Endodermal cell (in vitro differentiated cells): ENCODE results near the gene KLHL17. TPM values are rescaled to one million over a fixed set of nuclear protein-coding genes. Genes with fewer than 3 reads are reported as not detected.
"Not testable (repeated sequence)": the region's sequence is repeated elsewhere in the genome, so short reads cannot be mapped to it uniquely, and the experiment has no call there.

Source experiments
- DNase-seq: peaks from one replicate; pipeline ENCODE4 v3.0.0-alpha.2; 2017
- H3K27ac ChIP-seq: 2 replicates; pipeline ENCODE4 v1.5.1; 2013; ENCODE audit warnings: mild to moderate bottlenecking, low read depth, low read length, moderate library complexity
- H3K27me3 ChIP-seq: 2 replicates; pipeline ENCODE4 v1.6.1; 2013; ENCODE audit warnings: mild to moderate bottlenecking, low read length, moderate library complexity; ENCODE audit not compliant: insufficient read depth, control insufficient read depth, poor library complexity, severe bottlenecking
- H3K36me3 ChIP-seq: 2 replicates; pipeline ENCODE4 v1.7.0; 2013; ENCODE audit warnings: mild to moderate bottlenecking, low read length, moderate library complexity; ENCODE audit not compliant: control insufficient read depth, insufficient read depth
- H3K4me1 ChIP-seq: one replicate; pipeline ENCODE4 v1.7.0; 2013; ENCODE audit warnings: low read length; ENCODE audit not compliant: control insufficient read depth, insufficient read depth
- H3K4me3 ChIP-seq: 2 replicates; pipeline ENCODE4 v1.5.1; 2013; ENCODE audit warnings: mild to moderate bottlenecking, low read length, moderate library complexity
- H3K9ac ChIP-seq: 2 replicates; pipeline ENCODE4 v1.6.1; 2013; ENCODE audit warnings: mild to moderate bottlenecking, low read length, moderate library complexity; ENCODE audit not compliant: poor library complexity, severe bottlenecking; ENCODE audit errors: extremely low read depth
- H3K9me3 ChIP-seq: 2 replicates; pipeline ENCODE4 v1.6.1; 2013; ENCODE audit warnings: mild to moderate bottlenecking, low read length, moderate library complexity; ENCODE audit not compliant: control insufficient read depth
- H3K27ac Mint-ChIP-seq: 2 replicates; pipeline ENCODE4 v1.8.0; 2020; ENCODE audit warnings: mixed read lengths
- H3K27me3 Mint-ChIP-seq: 2 replicates; pipeline ENCODE4 v1.8.0; 2021; ENCODE audit warnings: mild to moderate bottlenecking, mixed read lengths; ENCODE audit not compliant: insufficient read depth
- H3K36me3 Mint-ChIP-seq: 2 replicates; pipeline ENCODE4 v1.8.0; 2020; ENCODE audit warnings: low read depth, mixed read lengths
- H3K4me1 Mint-ChIP-seq: 2 replicates; pipeline ENCODE4 v1.8.0; 2020; ENCODE audit warnings: mixed read lengths
- H3K4me3 Mint-ChIP-seq: 2 replicates; pipeline ENCODE4 v1.8.0; 2020; ENCODE audit warnings: mild to moderate bottlenecking, moderate library complexity, mixed read lengths
- H3K9me3 Mint-ChIP-seq: 2 replicates; pipeline ENCODE4 v1.8.0; 2020; ENCODE audit warnings: mild to moderate bottlenecking, mixed read lengths
- WGBS, 2 experiments: methylation state at CpG; one replicate each; pipeline versions ENCODE4 v1.1.5 to v1.1.7; 2013; ENCODE audit warnings: missing lambda C conversion rate in 2 of 2, mixed read lengths in 1 of 2; ENCODE audit not compliant: insufficient coverage in 1 of 2, insufficient read length in 1 of 2; 5-methylcytosine and 5-hydroxymethylcytosine counted together
- total RNA-seq, 2 donors: library from RNA; stranded (reverse); fragmentation: NEBNext Ultra II Directional in 1 of 2; extraction: Animal tissue kit (Norgen Biotek cat#: 25700) in 1 of 2; gene quantifications; 2 replicates in 1 of 2; 3 replicates in 1 of 2; pipeline ENCODE4 v1.2.1, GENCODE V29; 2021
- TF ChIP-seq, protein P1 (sequence below): fragments of 200-600 bp; sonication (generic); conservative IDR thresholded peaks from 2 replicates; pipeline ENCODE4 v1.5.0; 2021; ENCODE audit warnings: antibody characterized with exemption, mild to moderate bottlenecking

KLHL17 gene
- total RNA-seq, 2 donors from 2014 or later, result 49.2 to 58.2 TPM

DNA sequence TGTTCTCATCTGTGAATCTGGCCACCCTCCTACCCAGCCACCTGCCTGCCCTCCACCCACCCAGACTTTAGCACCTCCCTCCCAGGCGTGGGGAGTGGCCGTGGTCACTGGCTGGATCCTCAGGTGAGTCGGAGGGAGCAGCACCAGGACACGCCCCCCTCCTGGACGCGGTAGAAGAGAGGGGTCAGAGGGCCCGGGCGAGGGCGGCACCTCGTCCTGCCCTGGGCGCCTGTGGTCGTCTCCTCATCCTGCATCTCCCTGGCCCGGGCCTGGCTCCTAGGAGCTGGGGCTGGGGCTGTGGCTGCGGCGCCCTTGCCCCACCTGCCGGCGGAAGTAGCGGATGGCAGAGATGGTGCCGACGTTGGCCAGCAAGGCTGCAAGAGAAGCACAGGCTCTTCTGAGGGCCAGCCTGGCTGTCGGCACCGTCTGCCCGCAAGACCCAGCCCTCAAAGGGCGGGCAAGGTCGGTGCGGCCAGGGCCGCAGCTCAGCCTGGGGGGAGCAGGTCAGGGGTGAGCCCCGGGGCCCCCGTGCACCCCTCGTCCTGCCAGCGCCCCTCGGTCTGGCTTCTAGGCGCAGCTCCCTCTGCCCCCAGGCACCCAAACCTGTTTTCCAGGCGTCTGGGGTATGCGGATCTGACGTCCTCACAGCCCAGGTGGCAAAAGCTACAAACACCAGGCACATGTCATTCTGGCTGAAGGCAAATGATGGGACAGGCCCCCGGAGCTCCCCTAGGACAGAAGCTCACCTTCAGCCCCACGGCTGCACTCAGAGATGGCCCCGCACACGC, 15.7 kb downstream of the KLHL17 start:
- Histone ChIP-seq H3K27me3 (peaks cover 17% of the 10 kb centered on the region), H3K27ac (no peak overlapping the region)
- H3K27ac Mint-ChIP-seq, result no peak overlapping the region

DNA sequence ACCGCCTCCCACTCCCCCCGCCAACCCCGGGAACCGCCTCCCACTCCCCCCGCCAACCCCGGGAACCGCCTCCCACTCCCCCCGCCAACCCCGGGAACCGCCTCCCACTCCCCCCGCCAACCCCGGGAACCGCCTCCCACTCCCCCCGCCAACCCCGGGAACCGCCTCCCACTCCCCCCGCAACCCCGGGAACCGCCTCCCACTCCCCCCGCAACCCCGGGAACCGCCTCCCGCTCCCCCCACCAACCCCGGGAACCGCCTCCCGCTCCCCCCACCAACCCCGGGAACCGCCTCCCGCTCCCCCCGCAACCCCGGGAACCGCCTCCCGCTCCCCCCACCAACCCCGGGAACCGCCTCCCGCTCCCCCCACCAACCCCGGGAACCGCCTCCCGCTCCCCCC, 16.4 kb downstream of the KLHL17 start:
- peaks cover 26% of the 10 kb centered on the region for H3K27me3 Mint-ChIP-seq
- H3K9ac ChIP-seq, H3K9me3 ChIP-seq, H3K4me3 ChIP-seq, H3K4me3 Mint-ChIP-seq, H3K9me3 Mint-ChIP-seq, H3K27ac Mint-ChIP-seq, H3K27ac ChIP-seq, DNase-seq, H3K4me1 ChIP-seq, H3K4me1 Mint-ChIP-seq, H3K36me3 Mint-ChIP-seq, H3K36me3 ChIP-seq: not testable (repeated sequence)
- WGBS, 2 experiments, result no CpG with 5 or more reads among the region's 39 CpGs
- H3K27me3 ChIP-seq, result peaks cover 17% of the 10 kb centered on the region

More for the DNA sequence above, 15.7 kb downstream of the KLHL17 start:
- H3K9me3 Mint-ChIP-seq, result peaks cover 5% of the 10 kb centered on the region
- no peaks in the 10 kb centered on the region for H3K4me1 Mint-ChIP-seq
- Histone ChIP-seq H3K4me3 (no peak overlapping the region), H3K4me1 (no peaks in the 10 kb centered on the region), H3K36me3 (no peaks in the 10 kb centered on the region), H3K9ac (no peak overlapping the region), H3K9me3 (no peaks in the 10 kb centered on the region)
- H3K27me3 Mint-ChIP-seq, result peaks cover 23% of the 10 kb centered on the region
- DNase-seq, result peak; percentile 96
- WGBS, 2 experiments, result 13 to 31% methylated on average over 11 to 39 of the region's 40 CpGs
- H3K36me3 Mint-ChIP-seq, result peaks cover 3% of the 10 kb centered on the region
- H3K4me3 Mint-ChIP-seq, result no peak overlapping the region
- TF ChIP-seq, protein P1, sequence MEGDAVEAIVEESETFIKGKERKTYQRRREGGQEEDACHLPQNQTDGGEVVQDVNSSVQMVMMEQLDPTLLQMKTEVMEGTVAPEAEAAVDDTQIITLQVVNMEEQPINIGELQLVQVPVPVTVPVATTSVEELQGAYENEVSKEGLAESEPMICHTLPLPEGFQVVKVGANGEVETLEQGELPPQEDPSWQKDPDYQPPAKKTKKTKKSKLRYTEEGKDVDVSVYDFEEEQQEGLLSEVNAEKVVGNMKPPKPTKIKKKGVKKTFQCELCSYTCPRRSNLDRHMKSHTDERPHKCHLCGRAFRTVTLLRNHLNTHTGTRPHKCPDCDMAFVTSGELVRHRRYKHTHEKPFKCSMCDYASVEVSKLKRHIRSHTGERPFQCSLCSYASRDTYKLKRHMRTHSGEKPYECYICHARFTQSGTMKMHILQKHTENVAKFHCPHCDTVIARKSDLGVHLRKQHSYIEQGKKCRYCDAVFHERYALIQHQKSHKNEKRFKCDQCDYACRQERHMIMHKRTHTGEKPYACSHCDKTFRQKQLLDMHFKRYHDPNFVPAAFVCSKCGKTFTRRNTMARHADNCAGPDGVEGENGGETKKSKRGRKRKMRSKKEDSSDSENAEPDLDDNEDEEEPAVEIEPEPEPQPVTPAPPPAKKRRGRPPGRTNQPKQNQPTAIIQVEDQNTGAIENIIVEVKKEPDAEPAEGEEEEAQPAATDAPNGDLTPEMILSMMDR, result peak; percentile 80

DNA sequence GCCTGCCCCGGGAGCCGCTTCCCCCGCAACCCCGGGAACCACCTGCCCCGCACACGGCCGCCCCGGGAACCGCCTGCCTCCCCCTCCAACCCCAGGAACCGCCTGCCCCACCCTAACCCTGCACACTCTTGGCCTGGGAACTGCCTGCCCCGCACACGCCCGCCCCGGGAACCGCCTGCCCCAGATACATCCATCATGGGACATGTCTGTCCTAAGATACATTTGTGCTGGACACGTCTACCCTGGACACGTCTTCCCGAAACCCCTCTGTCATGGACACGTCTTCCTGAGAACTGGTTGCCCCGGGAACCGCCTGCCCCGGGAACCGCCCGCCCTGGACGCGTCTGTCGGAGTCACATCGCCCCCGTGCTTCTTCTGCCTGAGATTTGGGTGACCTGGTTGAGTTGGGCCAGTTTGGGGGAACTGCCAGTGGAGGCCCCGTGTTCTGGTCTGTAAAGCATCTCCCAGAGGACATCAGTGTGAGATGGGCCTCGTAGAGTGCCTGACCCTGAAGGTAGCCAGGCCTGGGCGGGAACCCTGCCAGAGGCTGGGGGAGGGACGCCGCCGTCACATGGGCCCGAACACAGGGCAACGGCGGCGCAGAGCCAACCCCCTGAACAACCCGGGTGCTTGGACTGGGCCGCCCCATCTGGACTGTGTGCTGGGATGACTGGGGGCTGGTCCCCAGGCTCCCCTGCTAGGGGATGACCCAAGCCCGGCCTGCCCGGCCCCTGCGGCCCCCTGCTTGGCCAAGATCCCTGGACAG, 17.9 kb downstream of the KLHL17 start:
- Histone ChIP-seq H3K4me3 (no peak overlapping the region), H3K36me3 (no peaks in the 10 kb centered on the region), H3K27me3 (peaks cover 27% of the 10 kb centered on the region), H3K27ac (no peak overlapping the region), H3K4me1 (no peaks in the 10 kb centered on the region), H3K9ac (no peak overlapping the region), H3K9me3 (no peaks in the 10 kb centered on the region)
- WGBS, 2 experiments, result 91 to 92% methylated on average over 25 to 44 of the region's 44 CpGs
- H3K9me3 Mint-ChIP-seq, result peaks cover 5% of the 10 kb centered on the region
- H3K4me1 Mint-ChIP-seq, result no peaks in the 10 kb centered on the region
- no peak for DNase-seq
- no peak overlapping the region for H3K4me3 Mint-ChIP-seq
- H3K27ac Mint-ChIP-seq, result peak overlapping the region; percentile 66
- peaks cover 39% of the 10 kb centered on the region for H3K27me3 Mint-ChIP-seq
- TF ChIP-seq, protein P1, result no peak
- H3K36me3 Mint-ChIP-seq, result peaks cover 3% of the 10 kb centered on the region
